Measurements from ENCODE around the gene COL24A1.
A peak's percentile ranks its signal among the peaks of the same experiment; 100 is the strongest.
"Not testable (repeated sequence)": the region's sequence is repeated elsewhere in the genome, so short reads cannot be mapped to it uniquely, and the experiment has no call there.

The COL24A1 gene

GRCh38 chr1:85884372-85885035 is 272.1 kb downstream of the COL24A1 start:
- peak in 2 of 3 experiments; percentile 8 to 76 for DNase-seq

- DNase-seq = no peak
These were observed 289.4 kb downstream of the COL24A1 start for GRCh38 chr1:85867189-85867588.

DNA sequence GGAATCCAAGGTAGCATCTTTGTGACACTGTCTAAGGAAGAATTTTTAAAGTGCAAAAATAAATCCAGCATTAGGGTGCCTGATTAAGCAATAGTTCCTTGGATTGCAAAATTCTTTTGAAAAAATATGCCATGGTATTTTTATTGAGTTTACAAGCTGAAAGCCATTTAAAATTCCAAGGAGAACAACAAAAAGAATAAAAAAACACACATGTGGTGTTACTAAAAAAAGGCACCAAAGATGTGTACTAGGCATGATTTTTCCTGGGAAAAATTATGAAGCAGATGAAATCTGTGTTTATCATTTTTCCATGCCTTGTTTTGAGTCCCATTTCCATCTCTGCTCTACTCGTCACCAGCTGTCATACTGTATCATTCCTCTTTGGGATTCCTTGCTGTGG is 291.4 kb downstream of the COL24A1 start:
- no peak for DNase-seq

DNA sequence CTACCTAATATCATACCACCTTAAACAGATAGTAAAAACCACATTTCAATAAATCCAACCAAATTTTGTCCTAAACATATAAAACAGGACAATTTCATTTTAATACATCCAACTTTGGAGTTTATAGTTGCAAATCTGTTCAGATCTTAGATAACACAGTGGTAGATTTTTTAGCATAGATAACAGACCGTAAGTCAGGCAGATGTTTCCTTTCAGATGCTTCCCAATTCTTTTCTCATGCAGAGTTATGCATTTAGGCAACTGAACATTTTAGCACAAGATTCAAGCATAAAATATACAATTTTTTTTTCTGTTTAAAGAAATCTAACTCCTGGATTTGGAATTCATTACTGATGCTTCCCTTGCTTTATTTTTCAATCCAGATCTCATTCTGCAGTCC is 291.8 kb downstream of the COL24A1 start:
- no peak for DNase-seq

GRCh38 chr1:85863639-85864038 is 292.9 kb downstream of the COL24A1 start:
- not testable (repeated sequence) for DNase-seq

DNA sequence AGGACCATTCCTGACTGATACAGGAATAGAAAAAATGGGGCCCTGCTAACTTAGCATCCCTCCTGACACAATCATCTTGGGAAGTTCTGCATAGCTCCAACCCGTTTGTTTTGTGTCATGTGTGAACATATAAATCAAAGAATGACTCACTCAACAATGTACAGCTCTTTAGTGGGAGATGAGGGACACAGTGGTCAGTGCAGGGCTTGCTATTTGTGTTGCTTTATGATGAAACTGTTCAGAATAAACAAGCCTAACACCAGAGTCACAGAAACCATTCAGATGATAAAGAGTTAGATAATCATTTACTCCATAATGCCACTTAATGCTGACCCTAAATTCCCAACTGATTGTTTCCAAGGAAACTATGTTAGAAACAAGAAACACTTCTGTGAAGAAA is 294.1 kb downstream of the COL24A1 start:
- no peak for DNase-seq

- no peak for DNase-seq
These were observed 298.6 kb downstream of the COL24A1 start for GRCh38 chr1:85857991-85858390.

DNA sequence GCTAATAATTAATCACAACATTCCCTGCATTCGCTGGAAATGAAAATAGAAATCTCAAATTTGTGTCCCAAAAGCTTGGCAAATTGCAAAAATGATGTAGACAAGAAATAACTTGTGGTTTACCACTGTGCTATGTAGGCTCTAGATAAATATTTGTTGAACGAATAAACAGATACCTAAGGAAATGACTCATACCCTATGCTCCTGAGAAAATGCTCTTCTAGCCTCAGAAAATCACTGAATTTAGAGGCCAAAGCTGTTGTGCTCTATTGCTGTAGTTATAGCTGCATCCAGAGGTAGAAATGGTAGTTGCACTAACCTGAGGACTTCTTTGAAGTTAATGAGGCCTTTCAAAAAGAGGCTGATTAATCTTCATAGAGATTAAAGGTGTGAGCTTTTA is 306.3 kb downstream of the COL24A1 start:
- no peak for DNase-seq

GRCh38 chr1:85849660-85850059 is 306.9 kb downstream of the COL24A1 start:
- no peak for DNase-seq

DNA sequence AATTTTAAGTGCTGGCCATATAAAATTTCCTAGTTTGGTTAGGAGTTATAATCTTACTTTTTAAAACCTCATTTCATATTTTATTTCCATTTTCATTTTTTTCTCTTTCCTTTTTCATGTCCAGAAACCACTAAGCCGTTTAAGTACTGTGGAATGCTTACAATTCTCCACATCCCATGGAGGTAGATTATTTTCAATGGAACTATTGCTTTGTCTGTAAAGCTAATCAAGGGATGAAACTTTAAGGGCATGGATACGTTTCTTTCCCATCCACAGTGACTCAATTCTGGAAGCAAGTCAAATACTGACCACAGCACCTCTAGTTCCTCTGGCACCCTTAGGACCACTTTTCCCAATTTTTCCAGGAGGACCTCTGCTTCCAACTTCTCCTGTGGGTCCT is 309.2 kb downstream of the COL24A1 start:
- no peak for DNase-seq

DNA sequence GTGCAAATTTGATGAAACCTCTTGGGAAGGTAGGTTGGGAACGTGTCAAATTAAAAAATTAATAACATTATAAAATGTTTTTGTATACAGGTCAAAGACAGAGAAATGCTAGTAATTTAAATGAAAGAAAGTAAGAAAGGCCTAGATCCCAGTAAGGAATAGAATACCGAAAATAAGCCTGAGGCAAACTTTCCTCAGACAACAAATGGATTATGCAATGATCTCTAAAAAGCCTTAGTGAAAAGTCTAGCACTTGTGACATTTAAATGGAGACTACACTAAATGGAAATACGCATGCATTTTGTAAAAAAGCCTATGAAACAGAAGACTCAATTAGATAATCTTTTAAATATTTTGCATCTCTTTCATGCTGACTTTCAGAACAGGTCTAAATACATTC is 309.9 kb downstream of the COL24A1 start:
- DNase-seq = no peak

DNA sequence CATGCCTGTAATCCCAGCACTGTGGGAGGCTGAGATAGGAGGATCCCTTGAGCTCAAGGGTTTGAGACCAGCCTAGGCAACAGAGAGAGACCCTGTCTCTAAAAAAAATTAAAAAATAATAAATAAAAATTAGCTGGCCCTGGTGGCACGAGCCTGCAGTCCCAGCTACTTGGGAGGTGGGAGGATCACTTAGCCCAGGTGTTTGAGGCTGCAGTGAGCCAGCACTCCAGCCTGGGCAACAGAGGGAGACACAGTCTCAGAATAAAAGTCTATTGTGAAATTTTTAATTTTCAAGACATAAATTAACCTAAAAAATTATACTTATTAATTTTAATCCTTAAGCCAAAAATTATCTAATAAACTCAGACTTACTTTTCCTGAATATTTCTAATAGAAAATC is 317.1 kb downstream of the COL24A1 start:
- DNase-seq = no peak

DNA sequence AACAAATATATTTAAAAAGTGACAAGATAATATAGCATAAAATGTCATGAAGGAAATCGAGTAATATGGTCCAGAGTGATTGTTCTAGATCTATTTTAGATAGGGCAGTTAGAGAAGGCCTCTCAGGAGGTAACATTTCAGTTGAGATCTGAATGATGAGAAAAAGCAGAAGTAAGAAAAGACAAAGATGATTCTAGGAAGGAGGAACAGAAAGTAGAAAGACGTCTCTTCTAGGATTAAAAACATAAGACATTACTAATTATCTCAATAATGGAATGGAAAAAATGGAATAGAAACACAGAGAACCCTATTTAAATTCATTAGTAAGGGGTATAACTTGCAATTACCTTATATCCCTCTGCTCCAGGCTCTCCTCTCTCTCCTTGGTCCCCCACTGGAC is 318.3 kb downstream of the COL24A1 start:
- no peak for DNase-seq

DNA sequence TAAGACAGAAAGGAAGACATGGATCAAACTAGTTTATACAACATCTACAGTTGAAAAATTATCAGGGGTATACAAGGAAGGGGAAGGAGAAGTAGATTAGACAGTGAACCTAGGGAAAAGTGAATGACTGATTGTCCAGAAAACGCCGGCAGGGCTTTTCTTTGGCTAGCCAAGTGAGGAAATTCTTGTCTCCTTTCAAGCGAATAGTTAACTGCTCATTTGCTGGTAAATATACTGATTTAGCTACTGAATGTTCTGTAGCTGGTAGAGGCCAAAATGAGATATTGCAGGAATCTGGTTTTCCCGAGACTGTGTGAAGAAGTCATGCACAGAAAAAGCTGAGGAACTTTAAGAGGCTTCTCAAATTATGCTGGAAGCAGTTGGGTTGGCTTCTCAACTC is 319.8 kb downstream of the COL24A1 start:
- no peak for DNase-seq

GRCh38 chr1:85833165-85833564 is 323.4 kb downstream of the COL24A1 start:
- DNase-seq = not testable (repeated sequence)

DNA sequence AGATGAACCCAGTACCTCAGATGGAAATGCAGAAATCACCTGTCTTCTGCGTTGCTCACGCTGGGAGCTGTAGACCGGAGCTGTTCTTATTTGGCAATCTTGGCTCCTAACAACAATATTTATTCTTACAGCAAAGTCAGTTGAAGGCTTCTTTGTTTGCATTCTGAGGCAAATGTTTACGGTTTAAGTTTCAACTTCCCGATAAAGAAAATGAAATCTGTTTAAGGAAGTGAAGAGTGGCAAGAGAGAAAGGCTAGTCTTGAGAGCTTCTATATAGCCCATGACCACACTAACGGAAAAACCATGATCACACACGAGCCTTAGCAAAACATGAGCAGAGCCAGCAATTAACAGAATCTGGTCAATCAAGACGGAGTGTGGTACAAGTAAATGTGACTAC is 325.7 kb downstream of the COL24A1 start:
- no peak for DNase-seq

DNA sequence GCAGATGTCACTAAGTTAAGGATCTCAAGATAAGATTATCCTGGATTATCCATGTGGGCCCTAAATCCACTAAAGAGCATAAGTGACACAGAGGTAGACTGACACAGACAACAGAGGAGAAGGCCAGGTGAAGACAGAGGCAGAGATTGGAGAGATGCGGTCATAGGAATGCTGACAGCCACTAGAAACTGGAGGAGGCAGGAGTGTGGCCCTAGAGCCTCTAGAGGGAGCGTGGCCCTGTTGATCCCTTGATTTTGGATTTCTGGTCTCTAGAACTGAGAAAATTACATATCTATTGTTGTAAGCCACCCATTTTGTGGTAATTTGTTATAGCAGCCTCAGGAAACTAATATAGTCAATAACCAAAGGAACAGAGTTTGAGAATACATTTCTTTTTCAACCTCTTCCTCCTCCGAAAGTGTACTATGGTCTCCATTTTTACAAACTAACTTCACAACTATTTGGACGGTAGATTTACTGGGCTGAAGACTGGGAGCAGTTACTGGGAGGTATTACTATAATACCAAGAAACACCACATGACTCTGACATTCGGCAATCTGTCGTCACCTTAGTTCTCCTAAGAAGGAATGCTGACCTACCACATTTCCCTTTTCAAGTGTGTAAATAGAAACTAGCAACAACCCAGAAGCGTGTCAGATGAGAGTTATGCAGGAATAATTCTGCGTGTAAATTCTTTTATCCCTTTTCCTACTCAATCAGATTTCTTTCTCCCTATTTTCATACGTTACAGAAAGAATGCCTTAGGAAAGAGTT is 332.3 kb downstream of the COL24A1 start:
- DNase-seq = no peak

GRCh38 chr1:85822696-85823095 is 333.9 kb downstream of the COL24A1 start:
- no peak for DNase-seq

GRCh38 chr1:85818371-85818770 is 338.2 kb downstream of the COL24A1 start:
- DNase-seq = peak in 1 of 3 experiments; percentile 37

DNA sequence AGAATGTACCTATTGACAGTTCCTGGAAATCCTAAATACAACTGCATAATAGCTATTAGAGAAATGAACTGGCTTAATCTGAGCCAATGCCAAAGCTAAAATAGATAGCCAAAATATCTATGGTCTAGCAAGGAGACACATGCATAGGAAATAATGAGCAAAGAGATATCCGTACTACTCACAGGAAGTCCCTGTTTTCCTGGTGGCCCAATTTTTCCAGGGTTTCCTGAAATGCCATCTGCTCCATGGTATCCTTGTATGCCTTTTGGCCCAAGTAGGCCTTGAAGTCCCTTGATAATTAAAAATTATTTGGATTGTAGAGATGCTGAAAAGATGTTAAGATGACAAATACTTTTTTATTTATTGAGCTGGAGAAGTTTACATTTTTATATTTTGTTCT is 340.0 kb downstream of the COL24A1 start:
- DNase-seq = peak in 1 of 3 experiments; percentile 59

DNA sequence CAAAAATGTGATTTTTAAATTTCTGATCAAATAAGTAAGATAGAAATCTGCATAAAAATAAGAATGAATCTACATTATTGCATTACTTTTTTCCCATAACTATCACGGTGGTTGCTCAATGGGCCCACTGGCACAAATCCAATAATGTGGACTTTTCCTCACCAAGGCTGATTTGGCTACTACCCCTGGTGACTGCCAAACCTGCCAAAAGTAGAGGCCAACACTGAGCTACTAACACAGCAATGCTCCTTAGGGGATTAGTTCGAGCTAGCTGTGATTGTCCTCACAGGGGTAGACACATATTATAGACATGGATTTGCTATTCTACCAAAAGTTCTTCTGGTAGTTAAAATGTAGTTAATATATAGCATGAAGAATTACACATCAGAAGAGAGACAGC is 340.7 kb downstream of the COL24A1 start:
- DNase-seq = no peak

GRCh38 chr1:85806236-85806965 is 350.2 kb downstream of the COL24A1 start:
- no peak for DNase-seq

- no peak for DNase-seq
These were observed 355.1 kb downstream of the COL24A1 start for GRCh38 chr1:85801520-85801919.

GRCh38 chr1:85799737-85800136 is 356.8 kb downstream of the COL24A1 start:
- no peak for DNase-seq
